Smooth muscle cell (in vitro differentiated cells): Measurements from ENCODE around the gene SATB2. TPM values are rescaled to one million over a fixed set of nuclear protein-coding genes. Genes with fewer than 3 reads are reported as not detected.

Experiments
- DNase-seq: peaks from one replicate; lab custom pipeline; 2025; ENCODE audit not compliant: unreplicated experiment; lab: John Stamatoyannopoulos, UW
- H2AFZ ChIP-seq: fragments of 200-600 bp; sonication (generic); 2 replicates; pipeline ENCODE4 v1.6.0; 2016; ENCODE audit warnings: antibody characterized with exemption, low read depth, mild to moderate bottlenecking
- H3F3A ChIP-seq: fragments of 200-600 bp; sonication (generic); 2 replicates; pipeline ENCODE4 v1.6.0; 2017; ENCODE audit warnings: antibody characterized with exemption, low read depth
- H3K27ac ChIP-seq: fragments of 200-600 bp; sonication (generic); 2 replicates; pipeline ENCODE4 v1.5.1; 2016; ENCODE audit warnings: low read depth, mild to moderate bottlenecking
- H3K27me3 ChIP-seq: fragments of 200-600 bp; sonication (generic); 2 replicates; pipeline ENCODE4 v1.6.1; 2016; ENCODE audit warnings: low read depth, mild to moderate bottlenecking
- H3K36me3 ChIP-seq: fragments of 200-600 bp; sonication (generic); 2 replicates; pipeline ENCODE4 v1.5.1; 2016; ENCODE audit warnings: low read depth
- H3K4me1 ChIP-seq: fragments of 200-600 bp; sonication (generic); 2 replicates; pipeline ENCODE4 v1.5.1; 2016; ENCODE audit warnings: low read depth
- H3K4me2 ChIP-seq: fragments of 200-600 bp; sonication (generic); 2 replicates; pipeline ENCODE4 v1.6.0; 2016; ENCODE audit warnings: mild to moderate bottlenecking
- H3K4me3 ChIP-seq: fragments of 200-600 bp; sonication (generic); 2 replicates; pipeline ENCODE4 v1.5.1; 2016; ENCODE audit warnings: mild to moderate bottlenecking
- H3K79me2 ChIP-seq: fragments of 200-600 bp; sonication (generic); 2 replicates; pipeline ENCODE4 v1.6.0; 2016; ENCODE audit warnings: low read depth, mild to moderate bottlenecking
- H3K9ac ChIP-seq: fragments of 200-600 bp; sonication (generic); 2 replicates; pipeline ENCODE4 v1.6.0; 2016; ENCODE audit warnings: low read depth
- H3K9me3 ChIP-seq: fragments of 200-600 bp; sonication (generic); replicated peaks from 2 replicates; pipeline ENCODE4 v1.5.1; 2016; ENCODE audit warnings: low read depth
- H4K20me1 ChIP-seq: fragments of 200-600 bp; sonication (generic); 2 replicates; pipeline ENCODE4 v1.6.0; 2016; ENCODE audit warnings: low read depth
- CTCF ChIP-seq: fragments of 200-600 bp; sonication (generic); IDR thresholded peaks from 2 replicates; pipeline ENCODE4 v1.5.1; 2017; ENCODE audit warnings: borderline replicate concordance, mild to moderate bottlenecking, antibody characterized with exemption; ENCODE audit not compliant: insufficient read depth, poor library complexity, severe bottlenecking
- WGBS: methylation state at CpG from one replicate; pipeline ENCODE4 v1.1.7; 2016; ENCODE audit warnings: low lambda C conversion rate; 5-methylcytosine and 5-hydroxymethylcytosine counted together
- polyA plus RNA-seq: library from polyadenylated mRNA; unstranded; fragments of >200 nt; fragmentation: Nextera tagmentation; extraction: Ambion mirVana; gene quantifications from 2 replicates; pipeline ENCODE4 v1.2.1, GENCODE V29; 2016
- total RNA-seq: library from RNA; depleted of rRNA; stranded (reverse); fragments of >200 nt; gene quantifications from 2 replicates; pipeline ENCODE4 v1.2.3, GENCODE V29; 2014

SATB2 gene
- total and polyA plus RNA-seq, 2 experiments from 2014 or later, result 0.73 to 12.5 TPM

- H3K79me2 ChIP-seq, result no peaks in the 10 kb centered on the region
- no peaks in the 10 kb centered on the region for H3K4me1 ChIP-seq
- no peak overlapping the region for H3K9ac ChIP-seq
- no peak for DNase-seq
- H2AFZ ChIP-seq, result no peak overlapping the region
- H3F3A ChIP-seq, result no peaks in the 10 kb centered on the region
- no peaks in the 10 kb centered on the region for H3K36me3 ChIP-seq
- no peak for TF ChIP-seq CTCF
- H3K9me3 ChIP-seq, result no peaks in the 10 kb centered on the region
- H3K27ac ChIP-seq, result no peak overlapping the region
- WGBS, result 88% methylated on average over 3 of the region's 3 CpGs
- H3K27me3 ChIP-seq, result no peaks in the 10 kb centered on the region
- no peaks in the 10 kb centered on the region for H4K20me1 ChIP-seq
- H3K4me2 ChIP-seq, result no peak overlapping the region
- no peak overlapping the region for H3K4me3 ChIP-seq
Measured at GRCh38 chr2:199282309-199282708, 175.4 kb downstream of the SATB2 start.

- H3K27me3 ChIP-seq, result no peaks in the 10 kb centered on the region
- H3K79me2 ChIP-seq, result no peaks in the 10 kb centered on the region
- H3K4me3 ChIP-seq, result no peak overlapping the region
- H2AFZ ChIP-seq, result no peak overlapping the region
- H3K4me1 ChIP-seq, result no peaks in the 10 kb centered on the region
- H3K4me2 ChIP-seq, result no peak overlapping the region
- no peaks in the 10 kb centered on the region for H3F3A ChIP-seq
- H3K9me3 ChIP-seq, result no peaks in the 10 kb centered on the region
- no peak for TF ChIP-seq CTCF
- H3K27ac ChIP-seq, result no peak overlapping the region
- no peaks in the 10 kb centered on the region for H4K20me1 ChIP-seq
- H3K36me3 ChIP-seq, result no peaks in the 10 kb centered on the region
- DNase-seq, result no peak
- H3K9ac ChIP-seq, result no peak overlapping the region
Measured at GRCh38 chr2:199279146-199279545, 178.6 kb downstream of the SATB2 start.

- H4K20me1 ChIP-seq, result no peaks in the 10 kb centered on the region
- no peak overlapping the region for H3K9ac ChIP-seq
- DNase-seq, result no peak
- H3K4me3 ChIP-seq, result no peak overlapping the region
- 90% methylated on average over 5 of the region's 5 CpGs for WGBS
- no peaks in the 10 kb centered on the region for H3K4me1 ChIP-seq
- H3F3A ChIP-seq, result no peaks in the 10 kb centered on the region
- no peaks in the 10 kb centered on the region for H3K36me3 ChIP-seq
- no peaks in the 10 kb centered on the region for H3K27me3 ChIP-seq
- H2AFZ ChIP-seq, result no peak overlapping the region
- H3K9me3 ChIP-seq, result no peaks in the 10 kb centered on the region
- TF ChIP-seq CTCF, result no peak
- H3K27ac ChIP-seq, result no peak overlapping the region
- H3K4me2 ChIP-seq, result no peak overlapping the region
- H3K79me2 ChIP-seq, result no peaks in the 10 kb centered on the region
Measured at GRCh38 chr2:199278099-199278498, 179.6 kb downstream of the SATB2 start.

GRCh38 chr2:199273042-199273511 lies 184.7 kb downstream of the SATB2 start:
- Histone ChIP-seq H3K4me3 (no peak overlapping the region), H3K9ac (no peak overlapping the region), H3K27me3 (no peaks in the 10 kb centered on the region), H3F3A (no peaks in the 10 kb centered on the region), H3K9me3 (no peaks in the 10 kb centered on the region), H3K79me2 (no peaks in the 10 kb centered on the region), H3K4me2 (no peak overlapping the region), H3K36me3 (no peaks in the 10 kb centered on the region), H4K20me1 (no peaks in the 10 kb centered on the region), H2AFZ (no peak overlapping the region), H3K27ac (no peak overlapping the region), H3K4me1 (no peaks in the 10 kb centered on the region)
- no peak for DNase-seq
- 27% methylated on average over 1 of the region's 1 CpG for WGBS
- no peak for TF ChIP-seq CTCF
